ENCODE data around the gene AFG3L2.
"Not testable (repeated sequence)": the region's sequence is repeated elsewhere in the genome, so short reads cannot be mapped to it uniquely, and the experiment has no call there.

Gene AFG3L2

GRCh38 chr18:12397793-12398192 lies 20.8 kb upstream of the AFG3L2 start:
- DNase-seq (ENCODE audit: low read depth in 1 of 2, low spot score in 1 of 2): no peak

- DNase-seq (ENCODE audit: low read depth in 1 of 2, low spot score in 1 of 2): no peak
Observed at GRCh38 chr18:12397254-12397653, 20.2 kb upstream of the AFG3L2 start.

GRCh38 chr18:12394428-12394827 lies 17.4 kb upstream of the AFG3L2 start:
- DNase-seq (ENCODE audit: low read depth in 1 of 2, low spot score in 1 of 2): no peak

- DNase-seq (ENCODE audit: low read depth in 1 of 2, low spot score in 1 of 2): no peak
Observed at GRCh38 chr18:12393998-12394397, 17.0 kb upstream of the AFG3L2 start.

GRCh38 chr18:12393510-12393909 lies 16.5 kb upstream of the AFG3L2 start:
- DNase-seq (ENCODE audit: low read depth in 1 of 2, low spot score in 1 of 2): no peak

- DNase-seq (ENCODE audit: low read depth in 1 of 2, low spot score in 1 of 2): peak in 1 of 2 donors; percentile 46
Observed at GRCh38 chr18:12391487-12392165, 14.6 kb upstream of the AFG3L2 start.

GRCh38 chr18:12388442-12388841 lies 11.4 kb upstream of the AFG3L2 start:
- no peak for DNase-seq (ENCODE audit: low read depth in 1 of 2, low spot score in 1 of 2)

- no peak for DNase-seq (ENCODE audit: low read depth in 1 of 2, low spot score in 1 of 2)
Observed at GRCh38 chr18:12384261-12384660, 7.2 kb upstream of the AFG3L2 start.

GRCh38 chr18:12383759-12384158 lies 6.7 kb upstream of the AFG3L2 start:
- not testable (repeated sequence) for DNase-seq (ENCODE audit: low read depth in 1 of 2, low spot score in 1 of 2)

GRCh38 chr18:12382221-12382814 lies 5.3 kb upstream of the AFG3L2 start:
- DNase-seq (ENCODE audit: low read depth in 1 of 2, low spot score in 1 of 2): not testable (repeated sequence)

GRCh38 chr18:12378198-12378558 lies 1.2 kb upstream of the AFG3L2 start:
- not testable (repeated sequence) for DNase-seq (ENCODE audit: low read depth in 1 of 2, low spot score in 1 of 2)

GRCh38 chr18:12377556-12378197 lies 650 bp upstream of the AFG3L2 start:
- no peak for DNase-seq (ENCODE audit: low read depth in 1 of 2, low spot score in 1 of 2)

GRCh38 chr18:12376034-12376753 lies 833 bp downstream of the AFG3L2 start:
- peak in 1 of 2 donors; percentile 6 for DNase-seq (ENCODE audit: low read depth in 1 of 2, low spot score in 1 of 2)

GRCh38 chr18:12374401-12374800 lies 2.6 kb downstream of the AFG3L2 start:
- DNase-seq (ENCODE audit: low read depth in 1 of 2, low spot score in 1 of 2): no peak

GRCh38 chr18:12373771-12374116 lies 3.3 kb downstream of the AFG3L2 start:
- DNase-seq (ENCODE audit: low read depth in 1 of 2, low spot score in 1 of 2): no peak

GRCh38 chr18:12373116-12373770 lies 3.8 kb downstream of the AFG3L2 start:
- no peak for DNase-seq (ENCODE audit: low read depth in 1 of 2, low spot score in 1 of 2)

GRCh38 chr18:12372406-12372805 lies 4.6 kb downstream of the AFG3L2 start:
- no peak for DNase-seq (ENCODE audit: low read depth in 1 of 2, low spot score in 1 of 2)

GRCh38 chr18:12371590-12371989 lies 5.4 kb downstream of the AFG3L2 start:
- DNase-seq (ENCODE audit: low read depth in 1 of 2, low spot score in 1 of 2): no peak

- DNase-seq (ENCODE audit: low read depth in 1 of 2, low spot score in 1 of 2): no peak
Observed at GRCh38 chr18:12369211-12369610, 7.8 kb downstream of the AFG3L2 start.

GRCh38 chr18:12366784-12367183 lies 10.2 kb downstream of the AFG3L2 start:
- DNase-seq (ENCODE audit: low read depth in 1 of 2, low spot score in 1 of 2): no peak

- no peak for DNase-seq (ENCODE audit: low read depth in 1 of 2, low spot score in 1 of 2)
Observed at GRCh38 chr18:12366379-12366778, 10.6 kb downstream of the AFG3L2 start.
